GM13977 (cell line): ENCODE data around the gene MX1.

Experiments used
- DNase-seq: peaks from one replicate; pipeline ENCODE4 v3.0.0; 2012; ENCODE audit warnings: low spot score
- CTCF ChIP-seq: IDR thresholded peaks from 2 replicates; pipeline ENCODE4 v1.5.1; 2012; ENCODE audit warnings: mild to moderate bottlenecking, control low read depth; ENCODE audit not compliant: insufficient read depth; ENCODE audit errors: extremely low read depth, missing control alignments
- in situ Hi-C: fragments of 300-500 bp; cut with MboI; formaldehyde crosslinking; loops from one replicate; pipeline ENCODE4 v1.12.0; 2022; ENCODE audit warnings: low sequenced_read_pairs, low pct_unique_long_range_greater_than_20kb, mixed read lengths, inconsistent platforms; ENCODE audit not compliant: unreplicated experiment

The MX1 gene

GRCh38 chr21:41439248-41439647, 13.2 kb downstream of the MX1 start:
- TF ChIP-seq CTCF = no peak
- in situ Hi-C loops = no loop called here
- no peak for DNase-seq

GRCh38 chr21:41441546-41441945, 15.5 kb downstream of the MX1 start:
- TF ChIP-seq CTCF = no peak
- no peak for DNase-seq
- in situ Hi-C loops = no loop called here

- no peak for TF ChIP-seq CTCF
- in situ Hi-C loops = no loop called here
- no peak for DNase-seq
Observed at GRCh38 chr21:41442481-41443186, 16.6 kb downstream of the MX1 start.

GRCh38 chr21:41443562-41443961, 17.5 kb downstream of the MX1 start:
- TF ChIP-seq CTCF = no peak
- DNase-seq = no peak
- in situ Hi-C loops = no loop called here

GRCh38 chr21:41444703-41445464, 18.8 kb downstream of the MX1 start:
- no peak for TF ChIP-seq CTCF
- in situ Hi-C loops = no loop called here
- no peak for DNase-seq

GRCh38 chr21:41445465-41445862, 19.4 kb downstream of the MX1 start:
- DNase-seq = no peak
- in situ Hi-C loops = no loop called here
- no peak for TF ChIP-seq CTCF
